GM20000 (cell line): ENCODE results near the gene ZSCAN2.
"Not testable (repeated sequence)": the region's sequence is repeated elsewhere in the genome, so short reads cannot be mapped to it uniquely, and the experiment has no call there.

ENCODE experiments used
- DNase-seq: peaks from one replicate; pipeline ENCODE4 v3.0.0; 2012; ENCODE audit warnings: low spot score
- CTCF ChIP-seq: IDR thresholded peaks from 2 replicates; pipeline ENCODE4 v1.5.1; 2012; ENCODE audit warnings: mild to moderate bottlenecking, control low read depth; ENCODE audit errors: extremely low read depth, missing control alignments

The ZSCAN2 gene

GRCh38 chr15:84582583-84583157 lies 18.1 kb upstream of the ZSCAN2 start:
- no peak for TF ChIP-seq CTCF
- DNase-seq = no peak

- DNase-seq = not testable (repeated sequence)
These were observed 16.9 kb upstream of the ZSCAN2 start for GRCh38 chr15:84583921-84584320.

GRCh38 chr15:84586696-84587095 lies 14.1 kb upstream of the ZSCAN2 start:
- no peak for TF ChIP-seq CTCF
- no peak for DNase-seq

- DNase-seq = peak; percentile 86
- peak; percentile 49 for TF ChIP-seq CTCF
These were observed 12.5 kb upstream of the ZSCAN2 start for GRCh38 chr15:84588053-84588874.

GRCh38 chr15:84590406-84590805 lies 10.4 kb upstream of the ZSCAN2 start:
- DNase-seq = no peak
- no peak for TF ChIP-seq CTCF

GRCh38 chr15:84591815-84592214 lies 9.0 kb upstream of the ZSCAN2 start:
- DNase-seq = no peak
- no peak for TF ChIP-seq CTCF

GRCh38 chr15:84594617-84595290 lies 6.1 kb upstream of the ZSCAN2 start:
- TF ChIP-seq CTCF = no peak
- no peak for DNase-seq
